Endometrial microvascular endothelial cells (primary cell): ENCODE results near the gene PCDHGA1. TPM values are rescaled to one million over a fixed set of nuclear protein-coding genes. Genes with fewer than 3 reads are reported as not detected.
"Not testable (repeated sequence)": the region's sequence is repeated elsewhere in the genome, so short reads cannot be mapped to it uniquely, and the experiment has no call there.

Source experiments
- in situ Hi-C: cut with HindIII; loops from 2 replicates; pipeline ENCODE4 v1.10.0; 2017; ENCODE audit warnings: low sequenced_read_pairs, low pct_unique_long_range_greater_than_20kb; ENCODE audit errors: inconsistent ontology term
- total RNA-seq: library from RNA; depleted of rRNA; stranded (reverse); fragments of >200 nt; gene quantifications from one replicate; pipeline ENCODE4 v1.2.3, GENCODE V29; 2015; ENCODE audit errors: inconsistent ontology term

PCDHGA1 gene
- total RNA-seq, 1 donor from 2014 or later = 0.09 TPM

DNA sequence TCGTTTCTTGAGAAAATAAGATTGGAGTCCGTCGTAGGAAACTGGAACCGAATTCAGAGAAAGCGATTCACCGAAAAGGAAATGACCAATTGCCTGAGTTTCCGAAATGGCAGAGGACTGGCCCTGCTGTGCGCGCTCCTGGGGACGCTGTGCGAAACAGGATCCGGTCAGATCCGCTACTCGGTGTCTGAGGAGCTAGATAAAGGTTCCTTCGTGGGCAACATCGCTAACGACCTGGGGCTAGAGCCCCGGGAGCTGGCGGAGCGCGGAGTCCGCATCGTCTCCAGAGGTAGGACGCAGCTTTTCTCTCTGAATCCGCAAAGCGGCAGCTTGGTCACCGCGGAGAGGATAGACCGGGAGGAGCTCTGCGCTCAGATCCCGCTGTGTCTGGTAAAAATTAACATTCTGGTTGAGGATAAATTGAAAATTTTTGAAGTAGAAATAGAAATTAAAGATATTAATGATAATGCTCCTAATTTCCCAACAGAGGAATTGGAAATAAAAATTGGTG, 13.7 kb downstream of the PCDHGA1 start:
- in situ Hi-C loops = no loop called here

DNA sequence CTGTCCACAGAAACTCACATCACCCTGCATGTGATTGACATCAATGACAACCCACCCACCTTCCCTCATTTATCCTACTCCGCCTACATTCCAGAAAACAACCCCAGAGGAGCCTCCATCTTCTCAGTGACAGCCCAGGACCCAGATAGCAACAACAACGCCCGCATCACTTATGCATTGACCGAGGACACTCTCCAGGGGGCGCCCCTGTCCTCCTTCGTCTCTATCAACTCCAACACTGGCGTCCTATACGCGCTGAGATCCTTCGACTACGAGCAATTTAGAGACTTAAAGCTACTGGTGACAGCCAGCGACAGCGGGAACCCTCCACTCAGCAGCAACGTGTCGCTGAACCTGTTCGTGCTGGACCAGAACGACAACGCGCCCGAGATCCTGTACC, 15.0 kb downstream of the PCDHGA1 start:
- in situ Hi-C loops = no loop called here

DNA sequence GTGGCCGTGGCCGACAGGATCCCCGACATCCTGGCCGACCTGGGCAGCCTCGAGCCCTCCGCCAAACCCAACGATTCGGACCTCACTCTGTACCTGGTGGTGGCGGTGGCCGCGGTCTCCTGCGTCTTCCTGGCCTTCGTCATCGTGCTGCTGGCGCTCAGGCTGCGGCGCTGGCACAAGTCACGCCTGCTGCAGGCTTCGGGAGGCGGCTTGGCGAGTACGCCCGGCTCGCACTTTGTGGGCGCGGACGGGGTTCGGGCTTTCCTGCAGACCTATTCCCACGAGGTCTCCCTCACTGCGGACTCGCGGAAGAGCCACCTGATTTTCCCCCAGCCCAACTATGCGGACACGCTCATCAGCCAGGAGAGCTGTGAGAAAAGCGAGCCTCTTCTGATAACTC, 15.7 kb downstream of the PCDHGA1 start:
- in situ Hi-C loops = not testable (repeated sequence)

DNA sequence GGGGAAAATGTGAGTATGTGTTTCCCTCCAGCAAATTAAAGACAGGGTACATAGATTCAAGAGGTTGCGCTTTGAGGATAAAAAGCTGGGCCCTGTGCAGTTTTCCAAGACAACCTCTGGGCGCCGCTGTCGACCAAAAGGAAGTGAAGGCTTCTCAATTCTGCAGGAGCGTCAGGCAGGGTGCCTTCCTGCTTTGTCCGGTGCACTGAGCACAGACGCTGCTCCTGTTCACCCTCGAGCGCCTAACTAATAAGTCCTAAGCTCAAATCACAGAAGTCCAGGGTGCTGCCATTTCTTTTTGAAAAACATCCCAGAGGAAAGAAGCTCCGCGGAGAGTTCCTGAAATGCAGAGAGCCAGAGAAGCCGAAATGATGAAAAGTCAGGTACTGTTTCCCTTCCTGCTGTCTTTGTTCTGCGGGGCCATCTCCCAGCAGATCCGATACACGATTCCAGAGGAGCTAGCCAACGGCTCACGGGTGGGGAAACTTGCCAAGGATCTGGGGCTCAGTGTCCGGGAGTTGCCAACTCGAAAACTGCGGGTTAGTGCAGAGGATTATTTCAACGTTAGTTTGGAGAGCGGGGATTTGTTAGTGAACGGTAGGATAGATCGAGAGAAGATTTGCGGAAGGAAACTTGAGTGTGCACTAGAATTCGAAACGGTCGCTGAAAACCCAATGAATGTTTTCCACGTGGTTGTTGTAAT, 19.8 kb downstream of the PCDHGA1 start, which contains the start of gene PCDHGB1:
Gene PCDHGB1 (plus strand): TSS at position 183 of the 703 bp plus-strand sequence. CDS start 162 bp downstream, at position 345.
- in situ Hi-C loops = no loop called here

- in situ Hi-C loops = no loop called here
These were observed 21.3 kb downstream of the PCDHGA1 start for GRCh38 chr5:141351591-141351990.

- in situ Hi-C loops = no loop called here
These were observed 24.7 kb downstream of the PCDHGA1 start, which contains the start of gene PCDHGA4 for GRCh38 chr5:141354900-141355469. TSS of gene PCDHGA4 (plus strand) at chr5:141355021. CDS start at chr5:141355108, 87 bp downstream.

DNA sequence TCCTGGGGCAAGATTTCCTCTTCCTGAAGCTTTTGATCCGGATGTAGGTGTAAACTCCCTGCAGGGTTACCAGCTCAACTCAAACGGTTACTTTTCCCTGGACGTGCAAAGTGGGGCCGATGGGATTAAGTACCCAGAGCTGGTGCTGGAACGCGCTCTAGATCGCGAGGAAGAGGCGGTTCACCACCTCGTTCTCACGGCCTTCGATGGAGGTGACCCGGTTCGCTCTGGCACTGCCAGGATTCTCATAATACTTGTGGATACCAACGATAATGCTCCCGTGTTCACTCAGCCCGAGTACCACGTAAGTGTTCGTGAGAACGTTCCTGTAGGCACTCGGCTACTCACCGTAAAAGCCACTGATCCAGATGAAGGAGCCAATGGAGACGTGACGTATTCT, 25.3 kb downstream of the PCDHGA1 start:
- in situ Hi-C loops = no loop called here

DNA sequence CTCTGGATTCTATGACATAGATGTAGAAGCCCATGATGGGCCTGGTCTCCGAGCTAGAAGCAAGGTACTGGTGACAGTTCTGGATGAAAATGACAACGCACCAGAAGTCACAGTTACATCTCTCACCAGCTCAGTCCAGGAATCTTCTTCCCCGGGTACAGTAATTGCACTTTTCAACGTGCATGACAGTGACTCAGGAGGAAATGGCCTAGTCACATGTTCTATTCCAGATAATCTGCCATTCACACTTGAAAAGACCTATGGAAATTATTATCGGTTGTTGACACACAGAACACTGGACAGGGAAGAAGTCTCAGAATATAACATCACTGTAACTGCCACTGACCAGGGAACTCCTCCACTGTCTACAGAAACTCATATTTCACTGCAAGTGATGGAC, 25.8 kb downstream of the PCDHGA1 start:
- in situ Hi-C loops = no loop called here

- in situ Hi-C loops = no loop called here
These were observed 26.6 kb downstream of the PCDHGA1 start for GRCh38 chr5:141356950-141357349.

GRCh38 chr5:141359790-141360426, 29.6 kb downstream of the PCDHGA1 start, which contains the start of gene PCDHGB2:
TSS of gene PCDHGB2 (plus strand) at chr5:141359994. CDS start at chr5:141360136, 142 bp downstream.
- in situ Hi-C loops = no loop called here

- in situ Hi-C loops = no loop called here
These were observed 30.4 kb downstream of the PCDHGA1 start for GRCh38 chr5:141360685-141361084.

DNA sequence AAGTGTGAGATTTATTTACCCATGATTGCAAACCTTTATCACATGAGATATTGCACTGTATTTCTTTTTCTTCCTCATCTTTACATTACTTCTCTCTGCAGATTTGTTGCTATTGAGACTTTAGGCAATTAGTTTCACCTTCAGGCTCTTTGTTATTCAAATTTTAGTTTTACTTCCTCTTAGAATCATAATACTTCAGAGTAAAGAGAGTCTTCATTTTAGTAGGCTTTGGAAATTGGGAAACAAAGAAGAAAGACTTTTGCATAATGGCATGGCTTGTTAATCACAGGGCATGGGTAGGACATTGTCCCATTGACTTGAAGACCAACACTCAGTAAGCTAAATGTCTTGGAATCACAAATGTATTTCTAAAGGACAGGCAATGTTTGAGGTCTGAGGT, 32.4 kb downstream of the PCDHGA1 start:
- in situ Hi-C loops = no loop called here

DNA sequence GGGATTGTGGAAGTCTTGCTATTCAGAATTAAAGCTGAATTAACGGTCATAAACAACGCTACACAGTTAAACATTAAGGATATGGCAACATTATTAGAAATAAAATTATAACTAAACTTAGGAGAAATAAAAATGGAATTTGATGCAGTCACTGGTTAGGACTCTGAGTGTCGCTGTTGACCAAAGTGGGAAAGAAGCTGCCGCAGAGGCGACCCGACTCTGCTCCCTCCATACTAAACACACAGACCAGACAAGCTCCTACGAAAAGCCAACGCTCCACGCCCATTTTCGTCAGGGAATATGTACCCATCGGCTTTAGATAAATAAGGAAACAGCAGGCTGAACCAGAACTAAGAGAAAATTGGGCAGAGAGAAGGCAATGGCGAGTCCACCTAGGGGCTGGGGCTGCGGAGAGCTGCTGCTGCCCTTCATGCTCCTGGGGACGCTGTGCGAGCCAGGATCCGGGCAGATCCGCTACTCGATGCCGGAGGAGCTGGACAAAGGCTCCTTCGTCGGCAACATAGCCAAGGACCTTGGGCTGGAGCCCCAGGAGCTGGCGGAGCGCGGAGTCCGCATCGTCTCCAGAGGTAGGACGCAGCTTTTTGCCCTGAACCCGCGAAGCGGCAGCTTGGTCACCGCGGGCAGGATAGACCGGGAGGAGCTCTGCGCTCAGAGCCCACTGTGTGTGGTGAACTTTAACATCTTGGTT, 33.8 kb downstream of the PCDHGA1 start, which contains the start of gene PCDHGA5:
Gene PCDHGA5 (plus strand): TSS at position 211 of the 709 bp plus-strand sequence. CDS start 169 bp downstream, at position 380.
- in situ Hi-C loops = no loop called here

DNA sequence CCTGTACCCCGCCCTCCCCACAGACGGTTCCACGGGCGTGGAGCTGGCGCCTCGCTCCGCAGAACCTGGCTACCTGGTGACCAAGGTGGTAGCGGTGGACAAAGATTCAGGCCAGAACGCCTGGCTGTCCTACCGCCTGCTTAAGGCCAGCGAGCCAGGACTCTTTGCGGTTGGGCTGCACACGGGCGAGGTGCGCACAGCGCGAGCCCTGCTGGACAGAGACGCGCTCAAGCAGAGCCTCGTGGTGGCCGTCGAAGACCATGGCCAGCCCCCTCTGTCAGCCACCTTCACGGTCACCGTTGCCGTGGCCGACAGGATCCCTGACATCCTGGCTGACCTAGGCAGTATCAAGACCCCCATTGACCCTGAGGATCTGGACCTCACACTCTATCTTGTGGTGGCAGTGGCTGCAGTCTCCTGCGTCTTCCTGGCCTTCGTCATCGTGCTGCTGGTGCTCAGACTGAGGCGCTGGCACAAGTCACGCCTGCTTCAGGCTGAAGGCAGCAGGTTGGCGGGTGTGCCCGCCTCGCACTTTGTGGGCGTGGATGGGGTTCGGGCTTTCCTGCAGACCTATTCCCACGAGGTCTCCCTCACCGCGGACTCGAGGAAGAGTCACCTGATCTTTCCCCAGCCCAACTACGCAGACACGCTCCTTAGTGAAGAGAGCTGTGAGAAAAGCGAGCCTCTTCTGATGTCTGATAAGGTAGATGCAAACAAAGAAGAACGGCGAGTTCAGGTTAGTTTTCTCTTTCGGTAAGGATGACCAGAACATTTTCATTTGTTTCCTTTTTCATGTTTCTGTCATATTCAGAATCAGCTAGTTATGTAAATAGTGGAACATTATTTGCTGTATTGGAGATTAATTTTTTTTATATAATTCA, 35.9 kb downstream of the PCDHGA1 start:
- in situ Hi-C loops = no loop called here

- in situ Hi-C loops = no loop called here
These were observed 39.9 kb downstream of the PCDHGA1 start, which contains the start of gene PCDHGB3 for GRCh38 chr5:141369994-141370848. TSS of gene PCDHGB3 (plus strand) at chr5:141370242. CDS start at chr5:141370395, 153 bp downstream.

- in situ Hi-C loops = no loop called here
These were observed 41.5 kb downstream of the PCDHGA1 start for GRCh38 chr5:141371572-141372475.
